Sigmoid colon (tissue), 7 donors: ENCODE data around the gene CBX7. TPM values are rescaled to one million over a fixed set of nuclear protein-coding genes. Genes with fewer than 3 reads are reported as not detected.
"Not testable (repeated sequence)": the region's sequence is repeated elsewhere in the genome, so short reads cannot be mapped to it uniquely, and the experiment has no call there.

Source experiments
- DNase-seq: peaks from one replicate; pipeline ENCODE4 v3.0.0-alpha.2; 2019
- H3K27ac ChIP-seq, 4 donors: fragments of 200-600 bp; sonication (generic); one replicate each; pipeline ENCODE4 v1.5.1; 2016 to 2019; ENCODE audit warnings: mild to moderate bottlenecking in 1 of 4
- H3K27me3 ChIP-seq, 3 donors: fragments of 200-600 bp; sonication (generic); one replicate each; pipeline ENCODE4 v1.5.1; 2019; ENCODE audit warnings: mild to moderate bottlenecking in 1 of 3
- H3K36me3 ChIP-seq, 4 donors: fragments of 200-600 bp; sonication (generic); one replicate each; pipeline ENCODE4 v1.5.1; 2016 to 2019
- H3K4me1 ChIP-seq, 4 donors: fragments of 200-600 bp; sonication (generic); one replicate each; pipeline ENCODE4 v1.5.1; 2017 to 2019
- H3K4me3 ChIP-seq, 4 donors: fragments of 200-600 bp; sonication (generic); one replicate each; pipeline ENCODE4 v1.5.1; 2017 to 2019; ENCODE audit warnings: mild to moderate bottlenecking in 2 of 4, moderate library complexity in 1 of 4
- H3K9me3 ChIP-seq, 4 donors: fragments of 200-600 bp in 3 of 4; sonication (generic) in 3 of 4; one replicate each; pipeline versions ENCODE4 v1.5.1 to v1.6.1; 2013 to 2019
- CTCF ChIP-seq, 4 experiments: fragments of 450-650 bp in 3 of 4; fragments of 200-600 bp in 1 of 4; IDR thresholded peaks; one replicate each; pipeline ENCODE4 v1.5.1; 2016 to 2019; ENCODE audit warnings: antibody characterized with exemption in 4 of 4, mild to moderate bottlenecking in 3 of 4, moderate library complexity in 2 of 4
- EP300 ChIP-seq, 4 donors: sonication (generic); formaldehyde crosslinking; IDR thresholded peaks; one replicate each; pipeline ENCODE4 v1.6.1; 2017; ENCODE audit warnings: antibody characterized with exemption in 4 of 4
- POLR2A ChIP-seq, 2 donors: fragments of 450-650 bp; IDR thresholded peaks; one replicate each; pipeline ENCODE4 v1.6.1; 2016; ENCODE audit warnings: antibody characterized with exemption in 2 of 2, mild to moderate bottlenecking in 2 of 2, moderate library complexity in 2 of 2
- POLR2AphosphoS5 ChIP-seq, 4 donors: sonication (generic); formaldehyde crosslinking; IDR thresholded peaks; one replicate each; pipeline ENCODE4 v1.6.1; 2017; ENCODE audit warnings: antibody characterized with exemption in 4 of 4
- WGBS, 2 donors: extraction: QIAGEN DNeasy Blood & Tissue Kit; methylation state at CpG; one replicate each; pipeline ENCODE4 v1.1.7; 2013; 5-methylcytosine and 5-hydroxymethylcytosine counted together
- intact Hi-C: fragments of 100-400 bp; cut with DNase I; formaldehyde crosslinking; loops from one replicate; pipeline ENCODE4 v1.15.1; 2023
- polyA plus RNA-seq, 3 donors: library from polyadenylated mRNA; stranded (reverse); fragments of 200-250 nt; gene quantifications; one replicate each; pipeline ENCODE4 v1.2.3, GENCODE V29; 2013
- total RNA-seq, 4 donors: library from RNA; depleted of rRNA; stranded (reverse); fragments of >200 nt; gene quantifications; one replicate each; pipeline ENCODE4 v1.1.0, GENCODE V29; 2016
- donor health status: healthy with polysubstance abuse.
- donor health status: Bipolar disorder and iron deficiency.
- donor health status: healthy.

Gene CBX7
- total and polyA plus RNA-seq, 7 donors, result 10.9 to 166 (median 108) TPM

DNA sequence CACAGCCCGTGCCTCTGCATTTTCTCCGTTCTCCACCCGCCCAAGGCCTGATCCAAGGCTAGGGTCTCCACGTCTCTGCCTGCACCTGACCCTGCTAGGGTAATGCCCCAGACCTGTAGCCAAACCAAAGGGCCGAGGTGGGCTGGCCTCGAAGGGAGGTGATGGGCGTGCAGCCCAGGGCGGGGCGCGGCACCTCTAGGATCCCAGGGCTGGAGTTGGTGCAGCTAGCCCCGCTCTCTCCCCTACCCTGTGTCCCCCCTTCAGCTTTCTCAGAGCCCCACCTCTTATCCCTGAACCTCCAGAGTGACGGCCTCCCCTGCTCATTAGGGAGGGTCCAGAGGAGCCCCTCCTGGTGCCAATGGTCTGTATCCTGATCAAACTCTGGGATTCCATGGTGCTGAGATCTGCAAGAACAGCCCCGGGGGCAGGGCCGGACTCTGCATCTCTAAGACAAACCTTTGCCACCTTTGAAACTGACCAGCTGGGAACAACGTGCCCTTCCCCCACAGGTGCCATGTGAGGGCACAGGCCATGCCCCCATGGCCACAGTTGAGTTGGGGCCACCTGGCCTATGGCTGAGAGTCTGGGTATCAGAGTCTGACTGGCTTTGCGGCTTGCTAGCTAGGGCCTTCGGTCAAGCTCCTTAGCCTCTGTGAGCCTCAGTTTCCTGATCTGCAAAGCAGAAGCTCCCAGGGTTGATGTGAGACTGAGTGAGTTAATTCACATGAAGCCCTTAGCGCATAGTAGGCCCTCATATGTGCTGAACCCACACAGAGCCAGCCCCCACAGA is 23.1 kb upstream of the CBX7 start:
- no peak for DNase-seq
- intact Hi-C loops, result no loop called here
- Histone ChIP-seq H3K27me3 (no peaks in the 10 kb centered on the region), H3K27ac (peak overlapping the region; percentile 70 to 76 (median 73)), H3K4me3 (no peak overlapping the region), H3K36me3 (no peaks in the 10 kb centered on the region), H3K9me3 (no peaks in the 10 kb centered on the region), H3K4me1 (peaks cover 0 to 50% (median 44%) of the 10 kb centered on the region in 4 donors)
- TF ChIP-seq EP300 (IDR thresholded peaks at IDR 0.05) (no peak), POLR2AphosphoS5 (IDR thresholded peaks at IDR 0.05) (no peak), CTCF (IDR thresholded peaks at IDR 0.05) (no peak), POLR2A (IDR thresholded peaks at IDR 0.05) (no peak)
- 67 to 84% methylated on average over 18 of the region's 18 CpGs for WGBS, 2 donors

- H3K4me3 ChIP-seq, result no peak overlapping the region
- peak overlapping the region; percentile 70 to 76 (median 73) for H3K27ac ChIP-seq
- WGBS, 2 donors, result 24 to 26% methylated on average over 22 of the region's 22 CpGs
- DNase-seq, result peak; percentile 93
- no peaks in the 10 kb centered on the region for H3K9me3 ChIP-seq
- peaks cover 0 to 50% (median 44%) of the 10 kb centered on the region in 4 donors for H3K4me1 ChIP-seq
- intact Hi-C loops, result loop anchor here (5.0 kb wide), 1 partner anchor 68 kb away; the partner anchor contains the start of gene PDGFB
- TF ChIP-seq POLR2AphosphoS5 (IDR thresholded peaks at IDR 0.05) (peak in 3 of 4 donors; percentile 21 to 70 (median 57)), POLR2A (IDR thresholded peaks at IDR 0.05) (no peak), EP300 (IDR thresholded peaks at IDR 0.05) (peak in 2 of 4 donors; percentile 39 to 42)
- no peaks in the 10 kb centered on the region for H3K36me3 ChIP-seq
- no peaks in the 10 kb centered on the region for H3K27me3 ChIP-seq
Measured at GRCh38 chr22:39174498-39175352, 22.2 kb upstream of the CBX7 start.

DNA sequence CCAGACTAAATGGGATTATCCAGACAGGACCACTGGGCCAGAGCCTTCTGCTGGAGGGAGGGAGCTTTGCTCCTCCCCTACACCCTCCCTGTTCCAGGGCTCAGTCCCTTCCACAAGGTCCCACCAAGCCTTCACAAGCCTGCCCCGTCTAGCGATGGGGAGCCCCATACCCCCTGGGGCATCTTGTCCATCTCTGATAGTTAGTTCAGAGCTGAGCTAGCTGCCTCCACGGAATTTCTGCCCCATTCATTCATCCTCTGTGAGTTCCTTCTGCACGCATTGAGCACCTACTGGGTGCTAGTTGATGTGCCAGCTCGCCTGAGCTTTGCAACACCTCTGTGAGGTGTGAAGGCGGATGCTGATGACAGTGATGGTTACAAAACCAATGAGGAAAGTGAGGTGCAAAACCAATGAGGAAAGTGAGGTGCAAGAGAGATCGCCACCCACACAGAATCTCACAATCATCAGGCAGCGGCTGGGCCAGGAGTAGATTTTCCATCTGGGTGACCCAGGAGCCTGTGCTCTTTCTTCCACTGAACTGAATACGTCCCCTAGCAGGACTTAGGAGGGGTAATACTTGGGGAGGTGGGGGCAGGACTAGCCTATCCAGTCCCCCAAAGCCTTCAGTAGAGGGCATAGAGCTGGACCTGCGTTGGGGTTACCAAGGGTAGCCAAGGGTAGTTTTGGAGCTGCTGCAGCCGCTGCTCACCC is 21.5 kb upstream of the CBX7 start:
- H3K9me3 ChIP-seq, result no peaks in the 10 kb centered on the region
- 59 to 67% methylated on average over 11 of the region's 11 CpGs for WGBS, 2 donors
- no peaks in the 10 kb centered on the region for H3K36me3 ChIP-seq
- peaks cover 0 to 50% (median 44%) of the 10 kb centered on the region in 4 donors for H3K4me1 ChIP-seq
- no peak for DNase-seq
- intact Hi-C loops, result loop anchor here (5.0 kb wide), 1 partner anchor 68 kb away; the partner anchor contains the start of gene PDGFB
- no peaks in the 10 kb centered on the region for H3K27me3 ChIP-seq
- TF ChIP-seq POLR2A (IDR thresholded peaks at IDR 0.05), result no peak
- TF ChIP-seq POLR2AphosphoS5 (IDR thresholded peaks at IDR 0.05), result no peak
- no peak for TF ChIP-seq EP300 (IDR thresholded peaks at IDR 0.05)
- TF ChIP-seq CTCF (IDR thresholded peaks at IDR 0.05), result no peak
- H3K27ac ChIP-seq, result peak overlapping the region; percentile 70 to 76 (median 73)
- no peak overlapping the region for H3K4me3 ChIP-seq

GRCh38 chr22:39173050-39173706 is 20.7 kb upstream of the CBX7 start:
- DNase-seq, result no peak
- no peaks in the 10 kb centered on the region for H3K27me3 ChIP-seq
- intact Hi-C loops, result loop anchor here (5.0 kb wide), 1 partner anchor 69 kb away; the partner anchor contains the start of gene PDGFB
- H3K36me3 ChIP-seq, result no peaks in the 10 kb centered on the region
- H3K4me3 ChIP-seq, result no peak overlapping the region
- WGBS, 2 donors, result 80 to 90% methylated on average over 16 of the region's 16 CpGs
- no peaks in the 10 kb centered on the region for H3K9me3 ChIP-seq
- no peak for TF ChIP-seq EP300 (IDR thresholded peaks at IDR 0.05)
- peaks cover 0 to 50% (median 44%) of the 10 kb centered on the region in 4 donors for H3K4me1 ChIP-seq
- H3K27ac ChIP-seq, result peak overlapping the region; percentile 70 to 76 (median 73)

GRCh38 chr22:39172265-39173049 is 20.0 kb upstream of the CBX7 start:
- Histone ChIP-seq H3K27ac (peak overlapping the region; percentile 70 to 76 (median 73)), H3K4me1 (peaks cover 0 to 50% (median 44%) of the 10 kb centered on the region in 4 donors)
- not testable (repeated sequence) for DNase-seq, H3K9me3 ChIP-seq, H3K27me3 ChIP-seq, H3K4me3 ChIP-seq, H3K36me3 ChIP-seq
- intact Hi-C loops, result loop anchor here (5.0 kb wide), 1 partner anchor 70 kb away; the partner anchor contains the start of gene PDGFB
- 78 to 87% methylated on average over 11 of the region's 11 CpGs for WGBS, 2 donors
